GM23248 (cell line): ENCODE data around the gene LRBA. TPM values are rescaled to one million over a fixed set of nuclear protein-coding genes. Genes with fewer than 3 reads are reported as not detected.

Experiments
- DNase-seq: peaks from one replicate; pipeline ENCODE4 v3.0.0-alpha.2; 2015
- H2AFZ ChIP-seq: fragments of 200-600 bp; sonication (generic); 2 replicates; pipeline ENCODE4 v1.6.1; 2016; ENCODE audit warnings: antibody characterized with exemption
- H3F3A ChIP-seq: fragments of 200-600 bp; sonication (generic); 2 replicates; pipeline ENCODE4 v1.6.1; 2016; ENCODE audit warnings: mild to moderate bottlenecking, antibody characterized with exemption, mixed run types; ENCODE audit not compliant: insufficient read depth
- H3K27ac ChIP-seq: fragments of 200-600 bp; sonication (generic); 2 replicates; pipeline ENCODE4 v1.5.1; 2016; ENCODE audit warnings: mild to moderate bottlenecking
- H3K27me3 ChIP-seq: fragments of 200-600 bp; sonication (generic); replicated peaks from 2 replicates; pipeline ENCODE4 v1.6.1; 2016; ENCODE audit warnings: mild to moderate bottlenecking; ENCODE audit not compliant: insufficient read depth
- H3K36me3 ChIP-seq: fragments of 200-600 bp; sonication (generic); 2 replicates; pipeline ENCODE4 v1.6.1; 2016; ENCODE audit warnings: low read depth, mild to moderate bottlenecking
- H3K4me1 ChIP-seq: fragments of 200-600 bp; sonication (generic); 2 replicates; pipeline ENCODE4 v1.6.1; 2016; ENCODE audit warnings: mild to moderate bottlenecking; ENCODE audit not compliant: insufficient read depth
- H3K4me2 ChIP-seq: fragments of 200-600 bp; sonication (generic); one replicate; pipeline ENCODE4 v1.6.1; 2016; ENCODE audit warnings: mild to moderate bottlenecking; ENCODE audit not compliant: unreplicated experiment
- H3K4me3 ChIP-seq: fragments of 200-600 bp; sonication (generic); 2 replicates; pipeline ENCODE4 v1.5.1; 2016; ENCODE audit warnings: mild to moderate bottlenecking
- H3K79me2 ChIP-seq: fragments of 200-600 bp; sonication (generic); 2 replicates; pipeline ENCODE4 v1.6.1; 2016; ENCODE audit warnings: mild to moderate bottlenecking; ENCODE audit not compliant: insufficient read depth
- H3K9ac ChIP-seq: fragments of 200-600 bp; sonication (generic); 2 replicates; pipeline ENCODE4 v1.6.1; 2016; ENCODE audit warnings: mild to moderate bottlenecking
- H3K9me2 ChIP-seq: fragments of 200-600 bp; sonication (generic); 2 replicates; pipeline ENCODE4 v1.6.1; 2016; ENCODE audit warnings: mixed run types, mild to moderate bottlenecking, moderate library complexity; ENCODE audit not compliant: insufficient read depth
- H3K9me3 ChIP-seq: fragments of 200-600 bp; sonication (generic); one replicate; pipeline ENCODE4 v1.6.1; 2017; ENCODE audit warnings: low read depth
- H4K20me1 ChIP-seq: fragments of 200-600 bp; sonication (generic); 2 replicates; pipeline ENCODE4 v1.6.0; 2016; ENCODE audit not compliant: insufficient read depth
- EZH2 ChIP-seq: fragments of 200-600 bp; sonication (generic); IDR thresholded peaks from 2 replicates; pipeline ENCODE4 v1.6.1; 2018; ENCODE audit warnings: antibody characterized with exemption, mild to moderate bottlenecking; ENCODE audit not compliant: insufficient read depth, poor library complexity, severe bottlenecking
- EZH2phosphoT487 ChIP-seq: fragments of 200-600 bp; sonication (generic); IDR thresholded peaks from 2 replicates; pipeline ENCODE4 v1.6.1; 2018; ENCODE audit warnings: antibody characterized with exemption, moderate library complexity, mild to moderate bottlenecking, low read depth; ENCODE audit not compliant: insufficient read depth
- WGBS, 2 experiments: methylation state at CpG; one replicate each; pipeline ENCODE4 v1.1.6; 2015 to 2017; ENCODE audit warnings: low lambda C conversion rate in 2 of 2, low coverage in 1 of 2; ENCODE audit errors: missing lambda C conversion rate in 2 of 2; 5-methylcytosine and 5-hydroxymethylcytosine counted together
- in situ Hi-C: fragments of 300-500 bp; cut with MboI; formaldehyde crosslinking; loops from 2 replicates; pipeline ENCODE4 v1.15.0; 2020
- polyA plus RNA-seq: library from polyadenylated mRNA; unstranded; fragments of >200 nt; fragmentation: Nextera tagmentation; extraction: Ambion mirVana; gene quantifications from 2 replicates; pipeline ENCODE4 v1.2.1, GENCODE V29; 2016
- total RNA-seq: library from RNA; depleted of rRNA; stranded (reverse); fragments of >200 nt; shearing (Covaris generic); gene quantifications from 2 replicates; pipeline ENCODE4 v1.2.3, GENCODE V29; 2014

LRBA gene
- total and polyA plus RNA-seq, 2 experiments from 2014 or later = 6.6 to 17.8 TPM

DNA sequence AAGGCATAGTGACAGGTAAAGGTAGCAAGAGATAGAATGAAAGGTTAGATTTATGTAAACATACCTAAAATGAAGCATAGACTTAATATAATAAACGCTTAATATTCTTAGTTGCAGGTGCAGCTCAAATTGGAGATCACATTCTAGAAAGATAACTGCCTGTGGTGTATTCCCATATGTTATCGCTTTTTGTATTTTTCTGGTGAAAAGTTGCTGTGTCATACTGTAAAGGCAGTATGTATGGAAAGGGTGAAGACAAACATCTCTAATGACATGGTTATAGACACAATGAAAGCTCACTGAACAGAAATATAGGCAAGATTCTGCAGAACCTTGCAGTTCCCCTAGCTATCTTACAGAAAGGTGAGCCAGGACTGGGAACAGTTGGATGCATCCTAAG is 696.6 kb downstream of the LRBA start:
- Histone ChIP-seq H3F3A (no peaks in the 10 kb centered on the region), H3K27ac (no peak overlapping the region), H3K36me3 (no peaks in the 10 kb centered on the region), H3K27me3 (no peaks in the 10 kb centered on the region), H3K9me2 (no peaks in the 10 kb centered on the region), H4K20me1 (no peaks in the 10 kb centered on the region), H3K79me2 (no peaks in the 10 kb centered on the region), H3K9ac (no peak overlapping the region), H2AFZ (no peak overlapping the region), H3K4me2 (no peak overlapping the region), H3K9me3 (no peaks in the 10 kb centered on the region), H3K4me1 (peaks cover 18% of the 10 kb centered on the region), H3K4me3 (no peak overlapping the region)
- TF ChIP-seq EZH2 (no peak), EZH2phosphoT487 (no peak)
- 48 to 49% methylated on average over 2 of the region's 2 CpGs for WGBS, 2 experiments
- in situ Hi-C loops = no loop called here
- no peak for DNase-seq

DNA sequence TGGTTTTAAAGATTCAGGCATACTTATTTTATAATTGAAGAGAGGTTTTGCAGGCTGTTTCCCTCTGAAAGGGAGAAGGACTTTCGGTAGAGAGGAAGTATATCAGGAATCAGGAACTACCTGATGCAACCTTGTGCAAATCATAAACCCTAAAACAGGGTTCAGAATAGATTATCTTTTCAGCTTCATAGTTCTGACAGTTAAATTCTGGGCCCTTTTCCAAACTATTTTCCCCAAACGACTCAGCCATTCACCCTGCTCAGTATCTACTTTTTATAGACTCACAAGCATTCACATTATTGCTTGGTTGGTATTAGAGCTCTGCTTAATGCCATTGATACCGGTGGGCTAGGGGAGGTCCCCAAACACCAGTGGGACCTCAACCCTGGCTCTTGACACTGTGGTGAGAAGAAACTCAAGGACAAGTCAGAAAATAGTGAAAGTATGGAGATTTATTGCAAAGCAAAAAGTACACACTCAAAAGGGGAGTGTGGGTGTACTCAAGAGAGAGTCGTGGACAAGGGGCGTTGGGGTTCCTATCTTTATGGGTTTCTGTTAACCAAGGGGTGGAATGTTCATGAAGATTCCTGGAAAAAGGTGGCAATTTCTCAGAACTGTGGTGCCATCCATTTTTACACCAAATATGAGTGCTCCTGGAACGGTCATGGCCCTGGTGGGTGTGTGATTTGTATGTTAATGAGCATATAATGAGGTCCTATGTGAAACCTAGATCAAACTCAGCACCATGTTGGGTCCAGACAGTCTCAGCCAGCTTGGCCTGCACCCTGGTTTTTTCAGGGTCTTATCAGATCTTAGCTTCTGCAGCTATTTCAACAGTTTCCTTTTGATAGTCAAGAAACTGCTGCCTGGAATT is 698.5 kb downstream of the LRBA start:
- no peak overlapping the region for H3K27ac ChIP-seq
- DNase-seq = peak; percentile 18
- no peaks in the 10 kb centered on the region for H3K79me2 ChIP-seq
- no peak overlapping the region for H3K4me2 ChIP-seq
- no peaks in the 10 kb centered on the region for H3F3A ChIP-seq
- H4K20me1 ChIP-seq = no peaks in the 10 kb centered on the region
- H2AFZ ChIP-seq = peak overlapping the region; percentile 57
- H3K27me3 ChIP-seq = no peaks in the 10 kb centered on the region
- H3K9me2 ChIP-seq = no peaks in the 10 kb centered on the region
- H3K4me1 ChIP-seq = peaks cover 18% of the 10 kb centered on the region
- WGBS, 2 experiments = 58 to 62% methylated on average over 6 of the region's 6 CpGs
- in situ Hi-C loops = no loop called here
- no peaks in the 10 kb centered on the region for H3K36me3 ChIP-seq
- H3K9ac ChIP-seq = no peak overlapping the region
- no peaks in the 10 kb centered on the region for H3K9me3 ChIP-seq
- TF ChIP-seq EZH2 = no peak
- no peak for TF ChIP-seq EZH2phosphoT487
- no peak overlapping the region for H3K4me3 ChIP-seq

DNA sequence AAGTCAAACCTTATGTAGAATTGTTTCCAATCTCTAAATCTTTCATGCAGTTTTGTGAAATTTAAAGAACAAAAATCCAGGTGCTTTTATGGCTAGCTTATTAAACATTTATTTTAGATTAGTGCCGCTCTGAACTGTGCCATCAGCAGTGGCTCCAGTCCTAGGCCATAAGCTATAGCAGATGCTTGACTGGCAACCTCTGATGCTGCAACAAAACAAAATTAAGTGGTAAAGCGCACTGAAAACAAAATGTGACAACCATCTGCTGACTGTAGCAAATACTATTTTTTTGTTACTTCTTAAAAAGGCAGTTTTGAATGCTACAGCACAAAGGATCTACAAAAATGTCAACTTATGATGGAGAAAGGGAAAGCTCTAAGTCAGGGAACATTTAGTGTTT is 699.4 kb downstream of the LRBA start:
- no peaks in the 10 kb centered on the region for H3K9me3 ChIP-seq
- TF ChIP-seq EZH2phosphoT487 (no peak), EZH2 (no peak)
- in situ Hi-C loops = no loop called here
- peaks cover 22% of the 10 kb centered on the region for H3K4me1 ChIP-seq
- peak overlapping the region; percentile 57 for H2AFZ ChIP-seq
- H3K27ac ChIP-seq = no peak overlapping the region
- H3F3A ChIP-seq = peaks cover 4% of the 10 kb centered on the region
- H3K36me3 ChIP-seq = no peaks in the 10 kb centered on the region
- H3K4me3 ChIP-seq = no peak overlapping the region
- no peaks in the 10 kb centered on the region for H4K20me1 ChIP-seq
- H3K9ac ChIP-seq = no peak overlapping the region
- H3K9me2 ChIP-seq = no peaks in the 10 kb centered on the region
- 34 to 47% methylated on average over 2 of the region's 2 CpGs for WGBS, 2 experiments
- no peaks in the 10 kb centered on the region for H3K79me2 ChIP-seq
- no peaks in the 10 kb centered on the region for H3K27me3 ChIP-seq
- H3K4me2 ChIP-seq = no peak overlapping the region
- no peak for DNase-seq

DNA sequence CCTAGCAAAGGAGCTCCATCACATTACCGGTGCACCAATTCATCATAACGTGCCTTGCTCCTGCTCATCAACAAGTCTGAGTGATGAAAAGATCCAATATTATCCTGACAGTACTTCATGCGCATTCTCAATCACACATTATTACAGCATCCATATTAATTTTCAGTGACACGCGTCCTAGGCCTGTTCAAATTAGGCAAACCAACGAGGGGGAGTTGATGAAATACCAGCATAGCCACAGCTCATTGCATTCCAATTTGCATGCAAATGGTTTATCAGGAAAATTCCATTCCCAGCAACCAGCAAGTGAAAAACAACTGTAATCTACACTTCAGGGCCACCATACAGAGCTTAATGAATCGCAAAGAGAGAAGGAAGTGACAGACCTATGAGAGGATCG is 699.9 kb downstream of the LRBA start:
- TF ChIP-seq EZH2 = no peak
- TF ChIP-seq EZH2phosphoT487 = no peak
- peak overlapping the region; percentile 57 for H2AFZ ChIP-seq
- no peaks in the 10 kb centered on the region for H3K27me3 ChIP-seq
- H3K4me3 ChIP-seq = no peak overlapping the region
- no peak overlapping the region for H3K27ac ChIP-seq
- peaks cover 9% of the 10 kb centered on the region for H3F3A ChIP-seq
- 70 to 71% methylated on average over 8 of the region's 8 CpGs for WGBS, 2 experiments
- no peaks in the 10 kb centered on the region for H3K9me3 ChIP-seq
- no peaks in the 10 kb centered on the region for H4K20me1 ChIP-seq
- no peak for DNase-seq
- no peaks in the 10 kb centered on the region for H3K36me3 ChIP-seq
- no peaks in the 10 kb centered on the region for H3K9me2 ChIP-seq
- H3K9ac ChIP-seq = no peak overlapping the region
- in situ Hi-C loops = no loop called here
- no peaks in the 10 kb centered on the region for H3K79me2 ChIP-seq
- peaks cover 27% of the 10 kb centered on the region for H3K4me1 ChIP-seq
- no peak overlapping the region for H3K4me2 ChIP-seq
